Suprapubic skin (tissue), 4 donors: Measurements from ENCODE around the gene RNF223.

ENCODE experiments used
- CTCF ChIP-seq, 2 donors: fragments of 200-600 bp in 1 of 2; fragments of 450-650 bp in 1 of 2; sonication (generic) in 1 of 2; IDR thresholded peaks; one replicate each; pipeline ENCODE4 v1.5.1; 2016 to 2019; ENCODE audit warnings: antibody characterized with exemption in 2 of 2, mild to moderate bottlenecking in 1 of 2, moderate library complexity in 1 of 2
- POLR2A ChIP-seq, 2 donors: fragments of 450-650 bp; IDR thresholded peaks; one replicate each; pipeline ENCODE4 v1.6.1; 2017; ENCODE audit warnings: antibody characterized with exemption in 2 of 2, mild to moderate bottlenecking in 2 of 2, moderate library complexity in 2 of 2
- POLR2AphosphoS5 ChIP-seq, 3 donors: sonication (generic); formaldehyde crosslinking; IDR thresholded peaks; one replicate each; pipeline ENCODE4 v1.6.1; 2017; ENCODE audit warnings: antibody characterized with exemption in 3 of 3

DNA sequence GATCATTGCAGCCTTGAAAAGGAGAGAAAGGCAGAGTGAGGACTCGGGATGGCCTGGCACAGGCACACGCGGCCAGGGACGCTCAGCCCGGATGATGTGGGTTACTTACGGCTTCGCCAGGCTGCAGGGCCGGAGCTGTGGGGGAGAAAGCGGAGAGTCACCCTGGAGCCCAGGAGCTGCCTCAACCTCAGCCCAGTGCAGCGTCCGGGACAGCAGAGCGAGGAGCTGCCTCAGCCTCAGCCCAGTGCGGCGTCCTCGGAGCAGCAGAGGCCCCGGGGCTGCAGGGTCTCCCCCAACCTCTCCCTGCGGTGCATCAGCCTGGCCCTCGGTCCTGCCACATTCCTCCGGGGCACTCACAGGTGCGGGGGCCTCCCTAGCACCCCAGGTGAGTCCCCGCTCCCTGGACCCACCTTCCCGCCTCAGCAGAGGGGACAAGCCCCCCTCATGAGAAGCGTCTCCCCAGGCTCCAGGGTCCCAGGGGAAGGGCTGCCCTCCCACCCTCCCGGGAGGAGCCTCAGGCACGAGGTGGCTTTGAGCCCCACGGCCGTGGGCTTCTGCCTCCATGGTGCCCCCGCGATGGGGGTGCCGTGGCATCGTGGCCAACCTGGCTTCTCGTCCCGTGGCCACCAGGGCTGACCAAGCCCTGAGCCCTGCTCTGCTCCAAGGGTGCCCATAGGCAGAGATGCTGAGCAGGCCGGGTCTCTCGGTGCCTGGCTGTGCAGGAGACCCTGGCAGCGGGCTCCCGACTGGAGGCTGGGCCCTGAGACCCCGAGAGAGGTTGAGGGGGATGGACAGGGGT lies 10.5 kb upstream of the RNF223 start:
- TF ChIP-seq CTCF (IDR thresholded peaks at IDR 0.05) (no peak), POLR2A (IDR thresholded peaks at IDR 0.05) (no peak), POLR2AphosphoS5 (IDR thresholded peaks at IDR 0.05) (no peak)
